H4 (cell line): ENCODE results near the gene LCN15. TPM values are rescaled to one million over a fixed set of nuclear protein-coding genes. Genes with fewer than 3 reads are reported as not detected.
"Not testable (repeated sequence)": the region's sequence is repeated elsewhere in the genome, so short reads cannot be mapped to it uniquely, and the experiment has no call there.

Source experiments
- DNase-seq: peaks from one replicate; pipeline ENCODE4 v3.0.0-alpha.2; 2015; ENCODE audit warnings: low spot score
- total RNA-seq: library from RNA; depleted of rRNA; stranded (reverse); fragments of >200 nt; shearing (Covaris generic); gene quantifications from 2 replicates; pipeline ENCODE4 v1.2.3, GENCODE V29; 2014

The LCN15 gene
- total RNA-seq, 1 experiment from 2014 or later = not detected

DNA sequence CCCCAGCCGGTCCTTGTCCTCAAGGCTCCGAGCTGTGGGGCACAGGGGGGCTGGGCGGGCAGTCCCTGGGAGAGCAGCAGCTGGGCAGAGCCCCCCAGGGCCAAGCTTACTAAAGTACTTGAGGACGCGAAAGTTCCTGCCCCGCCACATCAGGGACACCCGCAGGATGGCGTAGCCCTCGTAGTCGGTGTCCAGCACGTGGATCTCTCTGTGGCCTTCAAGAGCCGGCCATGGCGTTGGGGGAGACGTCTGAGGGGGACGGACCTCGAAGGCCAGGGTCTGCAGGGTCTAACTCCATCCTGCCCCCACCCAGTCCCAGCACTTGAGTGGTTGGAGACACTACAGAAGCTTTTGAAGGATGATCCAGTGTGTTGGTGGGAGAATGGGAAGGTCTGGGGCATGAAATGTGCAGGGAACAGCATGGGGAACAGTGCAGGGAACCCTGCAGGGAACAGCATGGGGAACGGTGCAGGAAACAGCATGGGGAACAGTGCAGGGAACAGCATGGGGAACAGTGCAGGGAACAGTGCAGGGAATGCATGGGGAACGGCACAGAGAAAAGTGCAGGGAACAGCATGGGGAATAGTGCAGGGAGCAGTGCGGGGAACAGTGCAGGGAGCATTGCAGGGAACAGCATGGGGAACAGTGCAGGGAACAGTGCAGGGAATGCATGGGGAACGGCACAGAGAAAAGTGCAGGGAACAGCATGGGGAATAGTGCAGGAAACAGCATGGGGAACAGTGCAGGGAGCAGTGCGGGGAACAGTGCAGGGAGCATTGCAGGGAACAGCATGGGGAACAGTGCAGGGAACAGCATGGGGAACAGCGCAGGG, 8.8 kb downstream of the LCN15 start:
- DNase-seq = not testable (repeated sequence)

DNA sequence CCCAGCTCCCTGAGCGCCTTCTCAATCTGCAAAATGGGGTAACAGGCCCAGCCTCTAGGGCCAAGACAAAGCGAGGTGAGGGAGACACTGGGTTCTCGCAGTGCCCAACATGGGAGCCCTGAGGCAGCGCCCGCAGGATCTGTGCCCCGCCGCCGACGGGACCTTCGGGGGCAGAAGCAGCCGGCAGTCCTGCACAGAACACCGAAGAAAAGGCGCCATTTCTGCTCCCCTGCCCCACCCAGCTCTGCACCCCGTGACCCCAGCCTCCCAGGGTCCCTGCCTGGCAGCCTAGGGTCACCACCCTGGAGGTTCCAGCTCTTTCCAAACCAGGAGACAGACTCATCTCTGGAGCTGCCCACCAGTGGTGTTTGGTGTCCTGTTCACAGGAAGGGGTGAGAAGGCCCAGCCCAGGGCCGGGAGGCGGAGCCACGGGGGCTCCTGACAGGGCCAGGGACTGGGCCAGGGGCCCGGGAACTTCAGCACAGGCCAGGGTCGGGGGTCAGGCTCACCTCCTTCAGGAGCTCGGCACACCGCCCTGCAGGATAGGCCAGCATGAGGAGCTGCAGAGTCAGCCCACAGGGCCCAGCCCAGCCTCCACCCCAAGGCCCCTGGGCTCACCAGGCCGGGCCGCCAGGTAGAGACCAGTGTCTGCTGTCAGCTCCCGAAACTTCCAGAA, 9.6 kb downstream of the LCN15 start:
- DNase-seq = no peak

DNA sequence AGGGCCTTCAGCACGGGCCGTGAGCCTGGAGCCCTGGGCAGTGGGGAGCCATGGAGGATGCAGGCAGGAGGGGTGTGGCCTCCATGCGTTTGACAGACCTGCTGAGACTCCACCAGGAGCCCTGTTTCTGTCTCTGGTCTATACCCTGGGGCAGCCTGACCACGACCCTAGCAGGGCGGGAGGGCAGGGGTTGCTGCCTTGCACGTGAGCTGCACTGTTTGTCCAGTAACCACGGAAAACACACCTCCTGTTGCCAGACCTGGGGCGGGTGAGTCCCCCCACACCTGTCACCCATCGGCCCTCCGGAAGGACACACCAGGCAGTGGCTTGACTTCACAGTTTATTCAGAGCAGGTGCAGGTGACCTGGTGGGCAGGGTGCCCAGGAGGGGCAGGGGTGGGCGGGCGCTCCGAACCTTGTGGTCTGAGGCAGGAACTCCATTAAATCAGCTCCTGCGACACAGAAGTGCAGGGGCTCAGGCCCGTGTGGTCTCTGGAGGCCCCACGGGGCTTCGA, 10.2 kb downstream of the LCN15 start:
- DNase-seq = no peak

- no peak for DNase-seq
Observed at GRCh38 chr9:136753371-136754058, 10.8 kb downstream of the LCN15 start.

DNA sequence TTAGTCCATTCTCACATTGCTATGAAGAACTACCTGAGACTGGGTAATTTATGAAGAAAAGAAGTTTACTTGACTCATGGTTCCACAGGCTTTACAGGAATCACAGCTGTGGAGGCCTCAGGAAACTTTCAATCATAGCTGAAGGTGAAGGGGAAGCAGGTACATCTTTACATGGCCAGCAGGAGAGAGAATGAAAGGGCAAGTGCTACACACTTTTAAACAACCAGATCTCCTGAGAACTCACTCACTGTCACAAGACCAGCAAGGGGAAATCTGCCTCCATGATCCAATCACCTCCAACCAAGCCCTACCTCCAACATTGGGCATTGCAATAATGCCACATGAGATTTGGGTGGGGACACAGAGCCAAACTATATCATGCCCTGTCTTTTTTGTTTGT, 12.5 kb downstream of the LCN15 start:
- DNase-seq = no peak

- DNase-seq = no peak
Observed at GRCh38 chr9:136751244-136751643, 13.1 kb downstream of the LCN15 start.

DNA sequence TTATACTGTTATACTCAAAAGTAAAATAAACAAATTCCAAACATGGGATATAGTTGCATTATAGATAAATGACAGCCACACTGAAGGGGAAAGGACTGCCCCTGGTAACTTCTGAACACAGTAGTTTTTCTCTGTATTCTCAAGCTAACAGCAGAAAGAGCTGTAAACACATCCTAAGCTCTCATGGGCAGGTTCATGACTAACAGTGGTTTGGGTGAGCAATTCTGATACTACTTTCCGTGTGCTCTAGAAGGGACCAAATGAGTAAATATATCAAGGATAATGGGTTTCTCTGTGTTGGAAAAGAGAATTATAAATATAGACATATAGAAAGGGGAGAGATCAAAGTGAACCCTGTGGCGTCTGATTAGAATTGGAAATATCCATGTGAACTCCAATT, 13.8 kb downstream of the LCN15 start:
- no peak for DNase-seq

GRCh38 chr9:136748666-136749611, 15.4 kb downstream of the LCN15 start:
- DNase-seq = no peak

DNA sequence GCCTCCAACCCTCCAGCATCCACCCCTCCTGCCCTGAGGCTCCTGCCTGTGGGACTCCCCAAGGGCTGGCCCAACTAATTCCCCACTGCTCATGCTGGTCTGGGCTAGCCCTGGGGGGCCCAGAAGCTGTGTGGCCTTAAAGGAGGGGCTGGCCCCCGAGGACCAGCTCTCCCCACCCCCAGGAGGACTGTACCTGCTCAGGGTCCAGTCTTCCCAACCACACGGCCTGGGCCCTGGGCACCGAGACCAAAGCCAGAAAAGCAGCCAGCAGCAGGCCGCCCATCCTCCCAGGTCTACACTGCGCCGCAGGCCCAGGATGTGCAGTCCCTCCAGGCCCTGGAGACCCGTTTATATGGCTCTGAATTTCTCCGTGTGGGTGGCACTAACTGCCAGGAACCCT, 16.1 kb downstream of the LCN15 start, which contains the start of gene LCN6:
Gene LCN6, minus strand, starts transcription at position 325 of the 400 bp plus-strand sequence. Its CDS starts 42 bp downstream, at position 283.
- no peak for DNase-seq

- DNase-seq = no peak
Observed at GRCh38 chr9:136747161-136748060, 16.9 kb downstream of the LCN15 start.

DNA sequence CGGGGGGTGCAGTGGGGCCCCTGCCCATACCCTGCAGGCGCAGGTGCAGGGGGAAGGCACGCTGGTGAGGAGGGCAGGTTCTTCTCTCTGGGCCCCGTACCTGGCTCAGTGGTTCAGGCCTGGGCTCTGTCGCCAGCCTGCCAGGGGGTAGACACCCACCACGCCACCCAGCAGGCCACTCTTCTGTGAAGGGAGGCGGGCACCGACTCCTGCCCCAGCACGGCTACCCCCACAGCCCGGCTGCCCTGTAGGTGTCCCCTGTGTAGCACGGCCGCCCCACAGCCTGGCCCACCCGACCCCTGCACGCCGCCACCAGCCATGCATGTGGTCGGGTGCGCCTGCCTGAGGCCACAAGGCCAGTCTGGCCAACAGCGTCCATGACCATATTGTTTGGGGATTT, 17.7 kb downstream of the LCN15 start:
- DNase-seq = no peak

DNA sequence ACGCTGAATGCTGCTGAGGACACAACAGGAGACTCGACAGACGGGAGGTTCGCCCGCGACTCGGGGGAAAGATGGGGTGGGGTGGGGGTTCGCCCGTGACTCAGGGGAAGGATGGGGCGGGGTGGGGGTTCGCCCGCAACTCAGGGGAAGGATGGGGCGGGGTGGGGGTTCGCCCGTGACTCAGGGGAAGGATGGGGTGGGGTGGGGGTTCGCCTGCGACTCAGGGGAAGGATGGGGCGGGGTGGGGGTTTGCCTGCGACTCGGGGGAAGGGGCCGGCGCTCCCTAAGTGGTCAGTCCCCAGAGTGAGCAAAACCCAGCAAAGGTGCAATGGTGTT, 18.2 kb downstream of the LCN15 start:
- no peak for DNase-seq

DNA sequence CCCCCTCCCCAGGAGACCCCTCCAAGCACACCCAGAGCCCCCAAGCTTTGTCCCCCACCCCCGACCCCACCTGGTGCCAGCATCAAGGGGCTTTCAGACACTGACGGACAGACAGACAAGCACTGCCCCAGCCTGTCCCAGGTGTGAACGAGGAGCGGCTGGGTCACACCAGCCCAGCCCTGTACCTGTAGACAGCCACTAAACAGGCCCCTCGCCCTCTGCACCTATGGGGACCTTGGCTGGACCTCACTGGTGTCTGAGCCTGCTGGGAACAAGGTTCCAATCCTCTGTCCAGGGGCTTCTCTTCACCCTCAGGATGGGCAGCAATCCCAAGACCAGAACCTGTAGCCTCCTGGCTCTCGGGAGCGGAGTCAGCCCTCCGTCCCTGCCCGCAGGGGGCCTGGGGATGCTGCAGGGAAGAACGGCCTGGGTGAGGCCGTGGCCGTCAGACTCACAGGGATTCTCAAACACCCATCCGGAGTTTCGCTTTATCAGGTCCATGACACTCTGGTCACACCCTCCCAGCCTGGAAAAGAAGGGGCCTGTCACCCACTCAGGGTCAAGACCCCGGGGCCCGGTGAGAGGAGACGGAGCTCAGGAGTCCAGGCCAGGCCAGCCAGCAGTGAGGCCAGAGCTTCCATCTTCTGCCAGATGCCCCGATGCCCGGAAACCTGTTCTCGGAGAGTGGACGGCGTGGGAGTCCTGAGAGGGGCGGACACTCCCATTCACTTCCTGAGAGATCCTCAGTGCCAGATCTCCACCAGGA, 18.7 kb downstream of the LCN15 start:
- DNase-seq = no peak

- no peak for DNase-seq
Observed at GRCh38 chr9:136744773-136745172, 19.5 kb downstream of the LCN15 start.

GRCh38 chr9:136743639-136744211, 20.6 kb downstream of the LCN15 start:
- DNase-seq = no peak

GRCh38 chr9:136742591-136743391, 21.5 kb downstream of the LCN15 start, which contains the start of gene LCN10:
Gene LCN10, minus strand, starts transcription at chr9:136742940. Its CDS starts 37 bp downstream, at chr9:136742903.
- no peak for DNase-seq

GRCh38 chr9:136741883-136742571, 22.3 kb downstream of the LCN15 start:
- DNase-seq = no peak
